ENCODE measurements around the gene CDADC1.
"Not testable (repeated sequence)": the region's sequence is repeated elsewhere in the genome, so short reads cannot be mapped to it uniquely, and the experiment has no call there.

GRCh38 chr13:49327145-49327544 lies 79.4 kb downstream of the CDADC1 start:
- TF ChIP-seq CEBPB (IDR thresholded peaks at IDR 0.05; ENCODE audit: low read depth); CTCF (IDR thresholded peaks at IDR 0.05 in 2 of 3, conservative IDR thresholded peaks at IDR 0.05 in 1 of 3; ENCODE audit: borderline replicate concordance in 1 of 3, insufficient read depth in 1 of 3, low read depth in 2 of 3, low read length in 2 of 3); POLR2A (IDR thresholded peaks at IDR 0.05; ENCODE audit: borderline replicate concordance, extremely low read depth, insufficient read depth, insufficient read length); EZH2 (IDR thresholded peaks at IDR 0.05); REST (IDR thresholded peaks at IDR 0.05; ENCODE audit: low read depth); EZH2phosphoT487 (IDR thresholded peaks at IDR 0.05; ENCODE audit: borderline replicate concordance): not testable (repeated sequence)
